Activated CD4-positive, alpha-beta T cell treated with anti-CD3 and anti-CD28 coated beads, Interleukin-2, amount 10 ng/mL, durations not matched to agents 7 days and 5 days (primary cell): ENCODE data around the gene NACA2. TPM values are rescaled to one million over a fixed set of nuclear protein-coding genes. Genes with fewer than 3 reads are reported as not detected.
"Not testable (repeated sequence)": the region's sequence is repeated elsewhere in the genome, so short reads cannot be mapped to it uniquely, and the experiment has no call there.

Source experiments
- CTCF ChIA-PET: fragments of 350-600 bp; sonication (Branson Sonifier 250); formaldehyde crosslinking; loops from one replicate; lab custom pipeline; 2021; ENCODE audit warnings: antibody characterized with exemption; lab: Charles Lee
- POLR2A ChIA-PET: fragments of 350-600 bp; sonication (Branson Sonifier 250); formaldehyde crosslinking; loops from one replicate; lab custom pipeline; 2021; ENCODE audit warnings: antibody characterized with exemption; lab: Charles Lee
- DNase-seq: peaks from one replicate; pipeline ENCODE4 v3.0.0-alpha.2; 2020
- H3K27ac Mint-ChIP-seq: one replicate; pipeline ENCODE4 v1.8.0; 2021; ENCODE audit warnings: mild to moderate bottlenecking, moderate library complexity, mixed read lengths
- H3K27me3 Mint-ChIP-seq: one replicate; pipeline ENCODE4 v1.8.0; 2021; ENCODE audit warnings: mixed read lengths
- H3K36me3 Mint-ChIP-seq: one replicate; pipeline ENCODE4 v1.8.0; 2021; ENCODE audit warnings: low read depth, mixed read lengths
- H3K4me1 Mint-ChIP-seq: one replicate; pipeline ENCODE4 v1.8.0; 2021; ENCODE audit warnings: mixed read lengths
- H3K4me3 Mint-ChIP-seq: one replicate; pipeline ENCODE4 v1.8.0; 2021; ENCODE audit warnings: mild to moderate bottlenecking, moderate library complexity, mixed read lengths
- H3K9me3 Mint-ChIP-seq: one replicate; pipeline ENCODE4 v1.8.0; 2021; ENCODE audit warnings: mixed read lengths
- total RNA-seq, 2 experiments: library from RNA; stranded (reverse); gene quantifications; one replicate each; pipeline ENCODE4 v1.2.3, GENCODE V29; 2021

NACA2 gene
- total RNA-seq, 2 experiments from 2014 or later, result 0.35 TPM; not detected in 1

- CTCF ChIA-PET, result interaction anchor here (1.1 to 1.2 kb wide), 2 partner anchors 11 to 171 kb away, joined by 3 read pairs; no protein-coding TSS in a partner anchor
- Mint-ChIP-seq H3K27ac (no peak overlapping the region), H3K4me3 (no peak overlapping the region), H3K4me1 (no peaks in the 10 kb centered on the region), H3K27me3 (peaks cover 34% of the 10 kb centered on the region), H3K36me3 (no peaks in the 10 kb centered on the region), H3K9me3 (no peaks in the 10 kb centered on the region)
- DNase-seq, result no peak
- POLR2A ChIA-PET, result no interaction called here
Observed at GRCh38 chr17:61583242-61583641, 7.8 kb downstream of the NACA2 start.

- peaks cover 31% of the 10 kb centered on the region for H3K27me3 Mint-ChIP-seq
- H3K27ac Mint-ChIP-seq, result no peak overlapping the region
- no peak overlapping the region for H3K4me3 Mint-ChIP-seq
- H3K4me1 Mint-ChIP-seq, result no peaks in the 10 kb centered on the region
- H3K9me3 Mint-ChIP-seq, result no peaks in the 10 kb centered on the region
- no peak for DNase-seq
- ChIA-PET POLR2A (no interaction called here), CTCF (interaction anchor here (0.5 to 1.1 kb wide), 2 partner anchors 170 to 571 kb away, joined by 3 read pairs; no protein-coding TSS in a partner anchor)
- no peaks in the 10 kb centered on the region for H3K36me3 Mint-ChIP-seq
Observed at GRCh38 chr17:61582593-61582992, 8.4 kb downstream of the NACA2 start.

DNA sequence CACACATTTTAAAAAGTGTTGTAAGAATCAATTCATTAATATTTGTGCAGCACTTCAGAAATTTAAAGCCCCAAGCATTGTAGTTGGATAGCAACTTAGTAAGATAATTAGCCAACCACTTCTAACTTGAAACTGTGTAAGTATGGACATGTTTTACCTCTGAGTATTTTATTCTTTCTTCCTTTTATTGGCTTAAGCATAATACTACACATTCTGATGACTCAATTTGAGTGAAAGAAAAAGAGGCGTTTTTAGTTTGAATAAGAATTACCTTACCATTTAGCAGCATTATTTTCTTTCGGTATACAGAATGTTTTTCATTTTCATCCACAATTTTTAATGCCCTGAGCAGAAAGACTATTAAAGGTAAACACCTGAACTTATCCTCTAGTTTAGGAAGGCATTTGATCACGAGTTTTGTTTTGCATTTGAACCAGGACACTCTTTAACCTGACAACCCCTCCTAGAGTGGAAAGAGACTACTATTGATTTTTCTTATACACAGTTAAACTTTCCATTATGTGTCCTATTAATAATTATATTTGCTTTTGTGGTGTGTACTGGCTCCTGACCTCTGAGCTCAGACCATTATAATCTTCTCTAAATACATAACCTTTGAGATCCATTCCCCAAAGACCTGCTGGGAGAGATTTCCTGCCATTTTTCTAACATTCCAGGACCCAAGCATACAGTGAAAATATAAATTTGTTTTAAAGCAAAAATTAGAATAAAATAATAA is 9.2 kb downstream of the NACA2 start:
- POLR2A ChIA-PET, result no interaction called here
- Mint-ChIP-seq H3K27me3 (peaks cover 31% of the 10 kb centered on the region), H3K9me3 (no peaks in the 10 kb centered on the region), H3K36me3 (no peaks in the 10 kb centered on the region), H3K4me1 (no peaks in the 10 kb centered on the region), H3K4me3 (no peak overlapping the region), H3K27ac (no peak overlapping the region)
- CTCF ChIA-PET, result interaction anchor here (0.5 kb wide), 1 partner anchor 571 kb away, joined by 3 read pairs; no protein-coding TSS in a partner anchor
- DNase-seq, result no peak

- Mint-ChIP-seq H3K27ac (no peak overlapping the region), H3K36me3 (no peaks in the 10 kb centered on the region), H3K9me3 (no peaks in the 10 kb centered on the region), H3K4me3 (no peak overlapping the region), H3K4me1 (no peaks in the 10 kb centered on the region), H3K27me3 (peaks cover 38% of the 10 kb centered on the region)
- POLR2A ChIA-PET, result no interaction called here
- CTCF ChIA-PET, result no interaction called here
- DNase-seq, result no peak
Observed at GRCh38 chr17:61580502-61580901, 10.5 kb downstream of the NACA2 start.

GRCh38 chr17:61579961-61580360 is 11.1 kb downstream of the NACA2 start:
- Mint-ChIP-seq H3K27ac (no peak overlapping the region), H3K9me3 (no peaks in the 10 kb centered on the region), H3K27me3 (peaks cover 44% of the 10 kb centered on the region), H3K4me1 (no peaks in the 10 kb centered on the region), H3K36me3 (no peaks in the 10 kb centered on the region), H3K4me3 (no peak overlapping the region)
- ChIA-PET POLR2A (no interaction called here), CTCF (no interaction called here)
- DNase-seq, result no peak

- peaks cover 46% of the 10 kb centered on the region for H3K27me3 Mint-ChIP-seq
- no peaks in the 10 kb centered on the region for H3K9me3 Mint-ChIP-seq
- no peaks in the 10 kb centered on the region for H3K4me1 Mint-ChIP-seq
- no peak for DNase-seq
- H3K4me3 Mint-ChIP-seq, result no peak overlapping the region
- POLR2A ChIA-PET, result no interaction called here
- no peak overlapping the region for H3K27ac Mint-ChIP-seq
- H3K36me3 Mint-ChIP-seq, result no peaks in the 10 kb centered on the region
- CTCF ChIA-PET, result interaction anchor here (0.6 kb wide), 1 partner anchor 641 kb away, joined by 4 read pairs; no protein-coding TSS in a partner anchor
Observed at GRCh38 chr17:61579347-61579746, 11.7 kb downstream of the NACA2 start.

DNA sequence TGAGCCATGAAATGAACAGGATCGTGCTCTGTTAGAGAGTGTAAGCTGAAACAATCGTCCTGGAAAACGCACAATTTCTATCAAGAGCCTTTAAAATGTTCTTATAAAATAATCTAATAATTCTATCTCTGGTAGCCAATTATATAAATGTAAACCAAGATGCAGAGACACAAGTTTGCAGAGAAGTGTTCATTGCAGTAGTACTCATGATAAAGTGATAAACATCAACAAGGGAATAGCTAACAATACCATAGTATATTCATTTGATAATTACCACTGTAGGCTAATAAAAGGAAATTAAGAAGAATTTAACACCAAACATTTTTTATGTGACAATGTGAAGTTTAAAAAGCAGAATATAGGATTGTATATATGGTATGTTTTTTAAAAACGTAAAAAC is 12.4 kb downstream of the NACA2 start:
- H3K27ac Mint-ChIP-seq, result no peak overlapping the region
- ChIA-PET POLR2A (no interaction called here), CTCF (interaction anchor here (0.6 kb wide), 1 partner anchor 642 kb away, joined by 4 read pairs; no protein-coding TSS in a partner anchor)
- no peak for DNase-seq
- no peak overlapping the region for H3K4me3 Mint-ChIP-seq
- peaks cover 44% of the 10 kb centered on the region for H3K27me3 Mint-ChIP-seq
- no peaks in the 10 kb centered on the region for H3K4me1 Mint-ChIP-seq
- H3K9me3 Mint-ChIP-seq, result no peaks in the 10 kb centered on the region
- no peaks in the 10 kb centered on the region for H3K36me3 Mint-ChIP-seq

- CTCF ChIA-PET, result interaction anchor here (1.5 kb wide), 1 partner anchor 164 kb away, joined by 3 read pairs; no protein-coding TSS in a partner anchor
- POLR2A ChIA-PET, result no interaction called here
Observed at GRCh38 chr17:61575983-61576382, 15.0 kb downstream of the NACA2 start.

DNA sequence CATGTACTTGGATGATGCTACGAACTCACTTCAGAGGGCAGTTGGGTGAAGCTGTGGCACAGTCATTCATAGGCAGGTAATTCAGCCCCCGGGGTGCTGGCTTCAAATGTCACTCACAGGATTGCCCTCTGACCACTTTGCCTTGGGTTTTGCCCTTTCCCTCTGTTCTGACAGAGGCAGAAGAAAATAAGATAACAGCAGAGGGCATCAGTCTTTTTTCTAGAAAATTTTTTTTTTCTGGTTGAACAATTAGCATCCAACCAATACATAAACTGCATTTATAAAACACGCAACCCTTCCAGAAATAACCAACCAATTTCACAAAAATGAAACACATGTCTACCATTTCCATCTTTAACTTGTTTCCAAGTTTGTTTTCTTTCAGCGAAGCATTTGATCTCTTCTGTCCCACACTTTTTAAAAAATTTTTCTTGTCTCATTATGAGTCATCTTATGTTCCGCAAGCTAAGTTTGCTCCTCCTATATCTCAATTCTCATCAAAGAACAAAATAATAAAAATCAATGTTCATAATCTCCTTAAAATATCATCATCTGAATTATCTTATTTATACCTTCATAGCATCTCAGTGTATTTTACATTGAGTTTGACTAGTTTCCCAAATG is 15.6 kb downstream of the NACA2 start:
- DNase-seq, result no peak
- peaks cover 5% of the 10 kb centered on the region for H3K9me3 Mint-ChIP-seq

More at GRCh38 chr17:61575983-61576382, 15.0 kb downstream of the NACA2 start:
- H3K36me3 Mint-ChIP-seq, result no peaks in the 10 kb centered on the region
- peaks cover 35% of the 10 kb centered on the region for H3K27me3 Mint-ChIP-seq
- no peaks in the 10 kb centered on the region for H3K4me1 Mint-ChIP-seq
- no peak for DNase-seq
- no peak overlapping the region for H3K4me3 Mint-ChIP-seq
- H3K9me3 Mint-ChIP-seq, result peaks cover 5% of the 10 kb centered on the region
- no peak overlapping the region for H3K27ac Mint-ChIP-seq

GRCh38 chr17:61574542-61575351 is 16.3 kb downstream of the NACA2 start:
- H3K9me3 Mint-ChIP-seq, result peaks cover 5% of the 10 kb centered on the region
- no peaks in the 10 kb centered on the region for H3K36me3 Mint-ChIP-seq
- H3K27me3 Mint-ChIP-seq, result peaks cover 30% of the 10 kb centered on the region
- POLR2A ChIA-PET, result no interaction called here
- H3K4me3 Mint-ChIP-seq, result no peak overlapping the region
- CTCF ChIA-PET, result interaction anchor here (0.8 to 1.5 kb wide), 3 partner anchors 20 to 164 kb away, joined by 3 read pairs; no protein-coding TSS in a partner anchor
- no peak for DNase-seq
- no peaks in the 10 kb centered on the region for H3K4me1 Mint-ChIP-seq
- no peak overlapping the region for H3K27ac Mint-ChIP-seq

More for the DNA sequence above, 15.6 kb downstream of the NACA2 start:
- Mint-ChIP-seq H3K27me3 (peaks cover 32% of the 10 kb centered on the region), H3K4me1 (no peaks in the 10 kb centered on the region), H3K27ac (no peak overlapping the region), H3K4me3 (no peak overlapping the region), H3K36me3 (no peaks in the 10 kb centered on the region)
- ChIA-PET CTCF (interaction anchor here (1.5 kb wide), 1 partner anchor 163 kb away, joined by 3 read pairs; no protein-coding TSS in a partner anchor), POLR2A (no interaction called here)

DNA sequence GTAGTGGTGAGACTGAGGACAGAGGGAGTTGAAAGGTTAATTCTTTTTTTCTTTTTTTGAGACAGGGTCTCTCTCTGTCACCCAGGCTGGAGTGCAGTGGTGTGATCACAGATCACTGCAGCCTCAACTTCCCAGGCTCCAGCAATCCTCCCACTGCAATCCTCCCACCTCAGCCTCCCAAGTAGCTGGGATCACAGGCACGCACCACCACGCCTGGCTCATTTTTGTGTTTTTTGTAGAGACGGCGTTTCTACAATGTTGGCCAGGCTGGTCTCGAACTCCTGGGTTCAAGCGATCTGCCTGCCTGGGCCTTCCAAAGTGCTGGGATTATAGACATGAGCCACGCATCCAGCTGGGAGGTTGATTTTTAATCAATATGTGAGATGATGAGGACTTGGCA is 18.5 kb downstream of the NACA2 start:
- H3K36me3 Mint-ChIP-seq, CTCF ChIA-PET, POLR2A ChIA-PET, H3K27ac Mint-ChIP-seq, H3K4me3 Mint-ChIP-seq, H3K9me3 Mint-ChIP-seq, H3K4me1 Mint-ChIP-seq, DNase-seq: not testable (repeated sequence)
- peaks cover 22% of the 10 kb centered on the region for H3K27me3 Mint-ChIP-seq

DNA sequence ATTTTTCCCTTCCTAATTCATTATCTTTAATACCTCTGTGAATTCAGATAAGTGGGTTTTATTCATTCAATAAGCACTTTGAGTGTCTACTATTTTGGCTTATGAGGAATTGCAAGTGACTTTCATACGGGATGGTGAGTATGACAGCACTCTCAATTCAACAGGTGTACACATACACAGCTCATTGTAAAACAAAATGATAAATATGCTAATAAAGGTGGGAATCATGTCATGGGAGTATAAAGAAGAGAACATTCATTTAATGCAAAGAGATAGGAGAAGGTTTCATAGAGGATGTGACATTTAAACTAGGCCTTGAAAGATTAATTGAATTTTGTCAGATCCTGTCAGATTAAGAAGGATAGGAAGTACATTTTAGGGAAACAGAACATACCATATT is 19.4 kb downstream of the NACA2 start:
- no peaks in the 10 kb centered on the region for H3K4me1 Mint-ChIP-seq
- ChIA-PET POLR2A (no interaction called here), CTCF (no interaction called here)
- H3K9me3 Mint-ChIP-seq, result peaks cover 5% of the 10 kb centered on the region
- no peak overlapping the region for H3K4me3 Mint-ChIP-seq
- no peak overlapping the region for H3K27ac Mint-ChIP-seq
- DNase-seq, result no peak
- H3K36me3 Mint-ChIP-seq, result no peaks in the 10 kb centered on the region
- H3K27me3 Mint-ChIP-seq, result peaks cover 25% of the 10 kb centered on the region
